Body of pancreas (tissue), 4 donors: ENCODE data around the gene CRHR2. TPM values are rescaled to one million over a fixed set of nuclear protein-coding genes. Genes with fewer than 3 reads are reported as not detected.

Source experiments
- ATAC-seq: fragments of 150-250 bp; one replicate; pipeline ENCODE4 v1.9.1; 2016
- DNase-seq, 4 donors: peaks; one replicate each; pipeline ENCODE4 v3.0.0-alpha.2; 2019
- H3K27ac ChIP-seq, 4 donors: fragments of 200-600 bp; sonication (generic); 1 replicate in 3 of 4; 2 replicates in 1 of 4; pipeline versions ENCODE4 v1.5.1 to v1.6.1; 2016 to 2019; ENCODE audit warnings: mild to moderate bottlenecking in 1 of 4, mixed read lengths in 1 of 4, moderate library complexity in 1 of 4
- H3K27me3 ChIP-seq, 2 donors: fragments of 200-600 bp; sonication (generic); one replicate each; pipeline ENCODE4 v1.6.0; 2016; ENCODE audit warnings: mild to moderate bottlenecking in 1 of 2
- H3K36me3 ChIP-seq, 2 donors: fragments of 200-600 bp; sonication (generic); replicated peaks in 1 of 2; 2 replicates each; pipeline ENCODE4 v1.5.1; 2016; ENCODE audit warnings: low read depth in 2 of 2; ENCODE audit not compliant: insufficient read depth in 1 of 2
- H3K4me1 ChIP-seq: fragments of 200-600 bp; sonication (generic); one replicate; pipeline ENCODE4 v1.6.0; 2016
- H3K4me3 ChIP-seq, 2 donors: fragments of 200-600 bp; sonication (generic); 1 replicate in 1 of 2; 2 replicates in 1 of 2; pipeline ENCODE4 v1.5.1; 2016 to 2019
- H3K9me3 ChIP-seq, 3 donors: fragments of 200-600 bp; sonication (generic); 1 replicate in 2 of 3; 2 replicates in 1 of 3; pipeline ENCODE4 v1.5.1; 2016
- CTCF ChIP-seq, 7 experiments: fragments of 450-650 bp in 4 of 7; fragments of 200-600 bp in 3 of 7; sonication (generic) in 3 of 7; IDR thresholded peaks; one replicate each; pipeline ENCODE4 v1.5.1; 2016 to 2019; ENCODE audit warnings: antibody characterized with exemption in 7 of 7
- POLR2A ChIP-seq, 3 donors: fragments of 450-650 bp; IDR thresholded peaks; one replicate each; pipeline ENCODE4 v1.6.1; 2016; ENCODE audit warnings: antibody characterized with exemption in 3 of 3, mild to moderate bottlenecking in 2 of 3
- WGBS, 2 donors: methylation state at CpG; one replicate each; pipeline ENCODE4 v1.1.5; 2017; 5-methylcytosine and 5-hydroxymethylcytosine counted together
- intact Hi-C: fragments of 100-400 bp; cut with DNase I; formaldehyde crosslinking; loops from one replicate; pipeline ENCODE4 v1.15.1; 2023
- total RNA-seq, 2 donors: library from RNA; depleted of rRNA; stranded (reverse); fragments of >200 nt; gene quantifications; one replicate each; pipeline ENCODE4 v1.1.0, GENCODE V29; 2016

The CRHR2 gene
- total RNA-seq, 2 donors from 2014 or later, result 0.33 to 4.7 TPM

- ATAC-seq, result no peak
- WGBS, 2 donors, result 82 to 90% methylated on average over 2 of the region's 2 CpGs
- intact Hi-C loops, result no loop called here
These were observed 34.9 kb upstream of the CRHR2 start for GRCh38 chr7:30717181-30717580.

GRCh38 chr7:30714129-30714528, 31.9 kb upstream of the CRHR2 start:
- Histone ChIP-seq H3K9me3 (no peaks in the 10 kb centered on the region), H3K36me3 (no peaks in the 10 kb centered on the region), H3K4me1 (peaks cover 15% of the 10 kb centered on the region), H3K4me3 (no peak overlapping the region), H3K27ac (no peak overlapping the region), H3K27me3 (no peaks in the 10 kb centered on the region)
- intact Hi-C loops, result no loop called here
- ATAC-seq (no peak), DNase-seq (no peak)
- TF ChIP-seq POLR2A (IDR thresholded peaks at IDR 0.05) (no peak), CTCF (IDR thresholded peaks at IDR 0.05) (no peak)
- WGBS, 2 donors, result 89 to 97% methylated on average over 1 of the region's 1 CpG

More at GRCh38 chr7:30717181-30717580, 34.9 kb upstream of the CRHR2 start:
- Histone ChIP-seq H3K27ac (no peak overlapping the region), H3K4me3 (no peak overlapping the region), H3K9me3 (no peaks in the 10 kb centered on the region), H3K36me3 (no peaks in the 10 kb centered on the region), H3K27me3 (no peaks in the 10 kb centered on the region), H3K4me1 (no peaks in the 10 kb centered on the region)
- TF ChIP-seq POLR2A (IDR thresholded peaks at IDR 0.05), result no peak
- peak in 1 of 7 experiments; percentile 1 for TF ChIP-seq CTCF (IDR thresholded peaks at IDR 0.05)
- no peak for DNase-seq

DNA sequence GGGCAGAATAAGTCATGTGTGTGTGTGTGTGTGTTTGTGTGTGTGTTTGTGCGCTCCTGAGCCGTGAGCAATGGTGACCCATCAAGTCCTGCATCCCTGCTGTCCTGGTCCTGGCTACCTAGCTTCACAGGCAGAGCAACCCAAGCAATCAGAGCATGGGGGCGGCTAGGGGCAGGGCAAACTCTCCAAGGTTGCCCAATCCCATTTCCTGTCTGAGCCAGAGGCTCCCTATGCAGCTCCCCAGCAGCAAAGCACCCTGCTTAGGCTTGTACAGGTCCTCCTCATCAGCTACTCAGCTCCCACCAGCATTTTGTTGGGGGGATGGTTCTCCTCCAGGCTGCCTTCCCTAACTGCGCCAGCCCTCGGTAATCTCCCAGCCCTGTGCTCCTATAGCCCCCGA, 31.1 kb upstream of the CRHR2 start:
- Histone ChIP-seq H3K4me1 (peaks cover 15% of the 10 kb centered on the region), H3K27ac (no peak overlapping the region), H3K9me3 (no peaks in the 10 kb centered on the region), H3K27me3 (no peaks in the 10 kb centered on the region), H3K36me3 (no peaks in the 10 kb centered on the region), H3K4me3 (no peak overlapping the region)
- intact Hi-C loops, result no loop called here
- no peak for ATAC-seq
- 81 to 86% methylated on average over 5 to 6 of the region's 6 CpGs for WGBS, 2 donors
- no peak for DNase-seq
- no peak for TF ChIP-seq POLR2A (IDR thresholded peaks at IDR 0.05)
- TF ChIP-seq CTCF (IDR thresholded peaks at IDR 0.05), result no peak

- intact Hi-C loops, result no loop called here
- Histone ChIP-seq H3K4me3 (no peak overlapping the region), H3K36me3 (no peaks in the 10 kb centered on the region), H3K4me1 (peaks cover 15% of the 10 kb centered on the region), H3K9me3 (no peaks in the 10 kb centered on the region), H3K27me3 (no peaks in the 10 kb centered on the region), H3K27ac (no peak overlapping the region)
- DNase-seq, result peak; percentile 17 to 56 (median 48)
- 53 to 56% methylated on average over 4 of the region's 4 CpGs for WGBS, 2 donors
- peak; percentile 72 for ATAC-seq
- TF ChIP-seq POLR2A (IDR thresholded peaks at IDR 0.05), result no peak
- TF ChIP-seq CTCF (IDR thresholded peaks at IDR 0.05), result no peak
These were observed 28.4 kb upstream of the CRHR2 start for GRCh38 chr7:30710669-30711068.

DNA sequence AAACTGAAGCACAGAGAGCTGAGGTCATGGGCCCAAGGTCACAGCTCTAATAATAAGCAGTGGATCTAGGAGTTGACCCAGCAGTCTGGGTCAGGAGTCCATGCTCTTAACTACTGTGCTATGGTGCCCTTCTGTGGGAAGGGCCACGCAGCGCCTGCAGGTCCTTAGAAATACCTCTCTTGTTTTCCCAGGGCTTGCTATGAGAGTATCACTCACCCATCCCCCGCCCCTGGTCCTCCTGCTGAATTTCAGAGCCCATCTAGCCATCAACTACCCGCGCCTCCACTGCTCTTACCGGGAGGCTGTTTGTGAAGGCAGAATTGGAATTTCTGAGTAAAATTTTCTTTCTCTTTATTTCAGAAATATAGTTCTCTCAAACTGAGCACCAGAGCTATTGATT, 27.3 kb upstream of the CRHR2 start:
- no peak overlapping the region for H3K4me3 ChIP-seq
- intact Hi-C loops, result no loop called here
- no peaks in the 10 kb centered on the region for H3K36me3 ChIP-seq
- no peaks in the 10 kb centered on the region for H3K9me3 ChIP-seq
- no peaks in the 10 kb centered on the region for H3K27me3 ChIP-seq
- ATAC-seq (no peak), DNase-seq (no peak)
- WGBS, 2 donors, result 74 to 86% methylated on average over 6 of the region's 6 CpGs
- no peak for TF ChIP-seq CTCF (IDR thresholded peaks at IDR 0.05)
- no peak for TF ChIP-seq POLR2A (IDR thresholded peaks at IDR 0.05)
- peak overlapping the region in 1 of 4 donors; percentile 15 for H3K27ac ChIP-seq
- peaks cover 15% of the 10 kb centered on the region for H3K4me1 ChIP-seq
